Stomach (tissue), 9 donors: ENCODE measurements around the gene STAT5B. TPM values are rescaled to one million over a fixed set of nuclear protein-coding genes. Genes with fewer than 3 reads are reported as not detected.
A peak's percentile ranks its signal among the peaks of the same experiment; 100 is the strongest.

Experiments
- DNase-seq, 2 donors: peaks; one replicate each; pipeline versions ENCODE4 v3.0.0 to v3.0.0-alpha.2; 2013 to 2019
- H3K27ac ChIP-seq, 5 donors: fragments of 200-600 bp in 4 of 5; sonication (generic) in 4 of 5; one replicate each; pipeline ENCODE4 v1.5.1; 2013 to 2019; ENCODE audit warnings: mild to moderate bottlenecking in 1 of 5, moderate library complexity in 1 of 5
- H3K27me3 ChIP-seq, 3 donors: fragments of 200-600 bp; sonication (generic); one replicate each; pipeline ENCODE4 v1.5.1; 2017 to 2019; ENCODE audit warnings: mixed run types in 1 of 3
- H3K36me3 ChIP-seq, 4 donors: fragments of 200-600 bp; sonication (generic); 1 replicate in 3 of 4; 2 replicates in 1 of 4; pipeline ENCODE4 v1.5.1; 2016 to 2019
- H3K4me1 ChIP-seq, 4 donors: fragments of 200-600 bp; sonication (generic); one replicate each; pipeline ENCODE4 v1.5.1; 2016 to 2019
- H3K4me3 ChIP-seq, 4 donors: fragments of 200-600 bp; sonication (generic) in 3 of 4; one replicate each; pipeline ENCODE4 v1.5.1; 2016 to 2019; ENCODE audit warnings: mild to moderate bottlenecking in 1 of 4
- H3K9me3 ChIP-seq, 4 donors: fragments of 200-600 bp; sonication (generic); one replicate each; pipeline ENCODE4 v1.5.1; 2016 to 2019
- EP300 ChIP-seq: sonication (generic); formaldehyde crosslinking; IDR thresholded peaks from one replicate; pipeline ENCODE4 v1.6.1; 2017; ENCODE audit warnings: antibody characterized with exemption
- POLR2A ChIP-seq, 4 donors: fragments of 450-650 bp; IDR thresholded peaks; one replicate each; pipeline ENCODE4 v1.6.1; 2016; ENCODE audit warnings: antibody characterized with exemption in 4 of 4, control low read depth in 2 of 4, mild to moderate bottlenecking in 1 of 4, moderate library complexity in 1 of 4
- POLR2AphosphoS5 ChIP-seq, 3 donors: sonication (generic); formaldehyde crosslinking; IDR thresholded peaks; one replicate each; pipeline ENCODE4 v1.6.1; 2016; ENCODE audit warnings: antibody characterized with exemption in 3 of 3
- WGBS, 5 donors: extraction: QIAGEN DNeasy Blood & Tissue Kit in 3 of 5; methylation state at CpG; one replicate each; pipeline versions ENCODE4 v1.1.5 to v1.1.7; 2013 to 2018; 5-methylcytosine and 5-hydroxymethylcytosine counted together
- intact Hi-C: fragments of 100-400 bp; cut with DNase I; formaldehyde crosslinking; loops from one replicate; pipeline ENCODE4 v1.15.1; 2023; ENCODE audit warnings: low total_unique reads
- polyA plus RNA-seq, 3 donors: library from polyadenylated mRNA; stranded (reverse); fragments of 200-250 nt; gene quantifications; one replicate each; pipeline ENCODE4 v1.2.3, GENCODE V29; 2013
- total RNA-seq, 5 donors: library from RNA; depleted of rRNA; stranded (reverse); fragments of >200 nt; gene quantifications; one replicate each; pipeline versions ENCODE4 v1.1.0 to v1.2.3, GENCODE V29; 2014 to 2016
- TF ChIP-seq, protein P1 (sequence below), 7 experiments: fragments of 450-650 bp in 4 of 7; fragments of 200-600 bp in 3 of 7; sonication (generic) in 3 of 7; IDR thresholded peaks; one replicate each; pipeline ENCODE4 v1.5.1; 2016 to 2019; ENCODE audit warnings: antibody characterized with exemption in 7 of 7, control low read depth in 2 of 7, mild to moderate bottlenecking in 1 of 7
- donor health status: healthy with polysubstance abuse.
- donor health status: Bipolar disorder and iron deficiency.
- donor health status: healthy.

The STAT5B gene
- total and polyA plus RNA-seq, 8 donors: 18.9 to 86.2 (median 52.4) TPM

DNA sequence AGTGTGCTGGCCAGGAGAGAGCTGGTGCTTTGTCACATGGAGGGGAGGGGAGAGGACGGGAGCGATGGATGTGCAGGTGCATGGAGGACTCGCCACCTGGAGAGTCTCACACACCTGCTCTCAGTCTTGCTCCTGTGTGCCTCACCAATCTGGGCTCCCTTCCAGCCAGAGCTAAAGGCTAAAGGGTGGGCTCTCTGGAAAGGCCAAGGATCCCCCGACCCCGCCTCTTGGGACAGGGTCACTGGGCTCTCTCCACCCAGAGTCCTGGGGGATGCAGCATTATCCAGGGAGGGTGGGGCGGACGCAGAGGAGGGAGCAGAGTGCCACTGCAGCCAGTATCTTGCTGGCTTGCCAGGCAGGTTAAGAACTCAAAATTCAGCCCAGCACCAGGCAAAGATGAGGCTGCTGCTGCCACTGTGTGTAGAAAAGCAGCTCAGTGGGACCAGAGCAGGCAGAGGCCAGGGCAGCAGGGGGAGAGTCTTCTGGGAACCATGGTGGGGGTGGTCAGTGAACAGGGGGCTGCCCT is 5.4 kb upstream of the STAT5B start:
- H3K36me3 ChIP-seq: no peaks in the 10 kb centered on the region
- H3K4me3 ChIP-seq: no peak overlapping the region
- peaks cover 13 to 21% (median 17%) of the 10 kb centered on the region in 4 donors for H3K4me1 ChIP-seq
- no peaks in the 10 kb centered on the region for H3K9me3 ChIP-seq
- H3K27me3 ChIP-seq: no peaks in the 10 kb centered on the region
- DNase-seq: peak; percentile 24 to 66
- intact Hi-C loops: no loop called here
- WGBS, 5 donors: 60 to 73% (median 70%) methylated on average over 5 to 7 of the region's 7 CpGs
- H3K27ac ChIP-seq: no peak overlapping the region
- TF ChIP-seq EP300: no peak
- TF ChIP-seq, protein P1, sequence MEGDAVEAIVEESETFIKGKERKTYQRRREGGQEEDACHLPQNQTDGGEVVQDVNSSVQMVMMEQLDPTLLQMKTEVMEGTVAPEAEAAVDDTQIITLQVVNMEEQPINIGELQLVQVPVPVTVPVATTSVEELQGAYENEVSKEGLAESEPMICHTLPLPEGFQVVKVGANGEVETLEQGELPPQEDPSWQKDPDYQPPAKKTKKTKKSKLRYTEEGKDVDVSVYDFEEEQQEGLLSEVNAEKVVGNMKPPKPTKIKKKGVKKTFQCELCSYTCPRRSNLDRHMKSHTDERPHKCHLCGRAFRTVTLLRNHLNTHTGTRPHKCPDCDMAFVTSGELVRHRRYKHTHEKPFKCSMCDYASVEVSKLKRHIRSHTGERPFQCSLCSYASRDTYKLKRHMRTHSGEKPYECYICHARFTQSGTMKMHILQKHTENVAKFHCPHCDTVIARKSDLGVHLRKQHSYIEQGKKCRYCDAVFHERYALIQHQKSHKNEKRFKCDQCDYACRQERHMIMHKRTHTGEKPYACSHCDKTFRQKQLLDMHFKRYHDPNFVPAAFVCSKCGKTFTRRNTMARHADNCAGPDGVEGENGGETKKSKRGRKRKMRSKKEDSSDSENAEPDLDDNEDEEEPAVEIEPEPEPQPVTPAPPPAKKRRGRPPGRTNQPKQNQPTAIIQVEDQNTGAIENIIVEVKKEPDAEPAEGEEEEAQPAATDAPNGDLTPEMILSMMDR (IDR thresholded peaks at IDR 0.05): no peak
- TF ChIP-seq POLR2AphosphoS5 (IDR thresholded peaks at IDR 0.05): no peak
- no peak for TF ChIP-seq POLR2A (IDR thresholded peaks at IDR 0.05)

DNA sequence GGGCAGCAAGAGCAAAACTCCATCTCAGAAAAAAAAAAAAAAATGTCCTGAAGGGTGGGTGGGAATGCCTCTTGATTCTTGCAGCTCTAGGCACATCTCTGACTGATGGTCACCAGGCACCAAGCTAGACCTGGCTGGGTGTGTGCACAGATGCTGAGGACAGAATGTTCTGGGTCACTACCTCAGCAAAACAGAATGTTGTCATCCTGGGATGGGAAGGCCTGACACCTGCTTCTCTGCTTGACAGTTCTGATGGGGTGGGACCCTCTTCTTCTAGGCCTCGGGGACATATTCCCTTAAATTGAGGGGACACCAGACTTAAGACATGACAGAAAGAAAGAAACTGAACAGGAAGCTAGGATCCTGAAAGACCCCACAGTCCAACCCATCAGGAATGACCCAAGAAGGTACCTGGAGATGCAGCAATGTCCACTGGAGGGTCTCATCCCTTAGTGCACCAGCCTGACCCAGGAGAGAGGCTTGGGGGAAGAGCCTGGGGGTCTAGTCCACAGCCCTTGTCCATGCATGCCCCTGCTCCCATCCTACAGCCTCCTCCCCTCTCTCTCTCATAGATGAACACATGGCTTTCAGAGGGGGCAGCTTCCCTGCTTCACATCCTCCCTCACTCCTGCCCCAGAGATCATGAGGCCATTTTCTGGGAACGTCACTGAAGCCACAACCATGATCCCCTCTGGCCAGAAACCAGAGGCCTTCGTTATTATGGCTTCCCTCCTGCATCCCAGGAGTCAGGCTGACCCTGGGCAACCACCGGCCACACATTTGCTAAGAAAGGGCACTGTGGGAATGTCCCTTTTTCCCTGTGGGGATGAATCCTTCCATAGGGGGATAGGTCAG is 3.8 kb upstream of the STAT5B start:
- no peak overlapping the region for H3K4me3 ChIP-seq
- H3K36me3 ChIP-seq: no peaks in the 10 kb centered on the region
- intact Hi-C loops: no loop called here
- TF ChIP-seq EP300: no peak
- TF ChIP-seq POLR2AphosphoS5 (IDR thresholded peaks at IDR 0.05): no peak
- TF ChIP-seq, protein P1 (IDR thresholded peaks at IDR 0.05): no peak
- TF ChIP-seq POLR2A (IDR thresholded peaks at IDR 0.05): no peak
- WGBS, 5 donors: 84 to 93% (median 88%) methylated on average over 4 of the region's 4 CpGs
- no peaks in the 10 kb centered on the region for H3K9me3 ChIP-seq
- H3K27ac ChIP-seq: peak overlapping the region in 1 of 5 donors; percentile 18
- H3K4me1 ChIP-seq: peaks cover 7 to 18% (median 11%) of the 10 kb centered on the region in 4 donors
- H3K27me3 ChIP-seq: no peaks in the 10 kb centered on the region
- DNase-seq: peak in 1 of 2 donors; percentile 17

DNA sequence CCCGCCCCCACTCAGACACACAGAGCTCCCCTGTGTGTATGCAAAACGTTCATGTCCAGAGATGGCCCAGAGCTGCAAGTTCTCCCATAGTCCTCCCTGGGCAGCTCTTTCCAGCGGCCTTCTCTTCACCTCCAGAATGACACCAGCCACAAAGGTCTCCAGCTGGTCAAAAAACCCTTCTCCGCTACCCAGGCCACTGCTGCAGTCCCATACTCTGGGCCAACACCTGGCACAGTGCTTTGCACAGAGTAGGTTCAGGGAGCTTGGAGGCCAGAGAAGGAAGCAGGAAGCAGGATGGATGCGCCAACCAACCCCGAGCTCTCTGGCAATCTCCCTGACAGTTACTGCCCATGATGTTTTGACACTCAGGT is 1.1 kb upstream of the STAT5B start:
- DNase-seq: no peak
- Histone ChIP-seq H3K4me3 (peak overlapping the region in 3 of 4 donors; percentile 90 to 98 (median 93)), H3K4me1 (peaks cover 14 to 38% (median 29%) of the 10 kb centered on the region in 4 donors), H3K27ac (peak overlapping the region; percentile 91 to 98 (median 93)), H3K9me3 (no peaks in the 10 kb centered on the region), H3K36me3 (no peaks in the 10 kb centered on the region), H3K27me3 (no peaks in the 10 kb centered on the region)
- WGBS, 5 donors: 48 to 58% (median 53%) methylated on average over 6 of the region's 6 CpGs
- no peak for TF ChIP-seq EP300
- TF ChIP-seq POLR2AphosphoS5 (IDR thresholded peaks at IDR 0.05): no peak
- intact Hi-C loops: no loop called here

DNA sequence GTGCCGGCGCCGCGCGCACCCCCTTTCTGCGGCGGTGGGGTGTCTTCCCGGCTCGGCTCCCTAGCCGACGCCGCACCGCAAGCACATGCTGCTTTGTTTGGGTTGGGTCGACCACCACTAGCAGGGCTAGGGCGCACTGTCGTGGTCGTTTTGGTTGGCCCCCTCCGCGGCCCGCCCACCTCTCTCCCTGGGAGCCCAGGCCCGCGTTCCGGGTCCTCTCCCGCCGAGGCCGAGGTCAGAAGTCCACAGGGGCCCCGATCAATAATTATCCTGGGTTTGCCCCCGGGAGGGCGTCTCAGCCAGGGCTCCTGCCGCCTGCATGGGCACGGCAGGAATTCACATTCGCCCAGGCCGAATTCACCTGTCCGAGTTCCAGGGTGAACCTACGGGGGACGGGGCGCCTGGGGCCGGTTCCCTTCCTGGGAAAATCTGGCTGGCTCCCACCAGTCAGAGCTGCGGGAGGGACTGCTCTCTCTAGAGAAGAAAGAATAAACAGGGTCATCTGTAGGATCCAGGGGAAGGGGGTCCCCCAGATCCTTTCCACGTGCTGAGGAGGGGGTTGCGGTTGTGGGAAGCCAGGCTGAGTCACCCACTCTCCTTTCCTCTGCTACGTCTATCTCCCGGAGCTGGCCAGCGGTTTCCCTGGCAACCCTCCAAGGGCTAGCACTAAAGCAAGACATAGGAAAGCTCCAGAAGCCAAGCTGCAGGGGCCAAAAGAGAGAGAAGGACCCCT is 584 bp upstream of the STAT5B start:
- intact Hi-C loops: no loop called here
- peak overlapping the region; percentile 91 to 98 (median 93) for H3K27ac ChIP-seq
- H3K36me3 ChIP-seq: no peaks in the 10 kb centered on the region
- WGBS, 5 donors: 1 to 3% (median 1%) methylated on average over 21 to 44 of the region's 44 CpGs
- peaks cover 14 to 44% (median 32%) of the 10 kb centered on the region in 4 donors for H3K4me1 ChIP-seq
- H3K9me3 ChIP-seq: no peaks in the 10 kb centered on the region
- H3K4me3 ChIP-seq: peak overlapping the region; percentile 90 to 98 (median 92)
- peak; percentile 74 to 87 for DNase-seq
- TF ChIP-seq POLR2AphosphoS5 (IDR thresholded peaks at IDR 0.05): peak in 1 of 3 donors; percentile 40
- TF ChIP-seq, protein P1 (IDR thresholded peaks at IDR 0.05): no peak
- TF ChIP-seq POLR2A (IDR thresholded peaks at IDR 0.05): no peak
- TF ChIP-seq EP300: no peak
- H3K27me3 ChIP-seq: no peaks in the 10 kb centered on the region
